Cardiac muscle cell (in vitro differentiated cells and primary cell): ENCODE data around the gene IL21. TPM values are rescaled to one million over a fixed set of nuclear protein-coding genes. Genes with fewer than 3 reads are reported as not detected.

Experiments used
- DNase-seq, 2 donors: peaks; one replicate each; pipeline versions ENCODE4 v3.0.0 to v3.0.0-alpha.2; 2010 to 2017; ENCODE audit warnings: low read depth in 1 of 2, low spot score in 1 of 2
- H3K27ac ChIP-seq: fragments of 200-600 bp; sonication (generic); 2 replicates; pipeline ENCODE4 v1.5.1; 2016
- H3K27me3 ChIP-seq: fragments of 200-600 bp; sonication (generic); 2 replicates; pipeline ENCODE4 v1.6.0; 2016; ENCODE audit warnings: control low read depth
- H3K36me3 ChIP-seq: fragments of 200-600 bp; sonication (generic); 2 replicates; pipeline ENCODE4 v1.5.1; 2016; ENCODE audit warnings: control low read depth
- H3K4me1 ChIP-seq: fragments of 200-600 bp; sonication (generic); 2 replicates; pipeline ENCODE4 v1.8.1; 2017; ENCODE audit warnings: low read depth, mild to moderate bottlenecking, mixed run types
- H3K4me3 ChIP-seq: fragments of 200-600 bp; sonication (generic); 2 replicates; pipeline ENCODE4 v1.5.1; 2016; ENCODE audit warnings: mild to moderate bottlenecking
- H3K9me3 ChIP-seq: fragments of 200-600 bp; sonication (generic); 2 replicates; pipeline ENCODE4 v1.5.1; 2017; ENCODE audit warnings: low read depth, mild to moderate bottlenecking, control low read depth
- CTCF ChIP-seq: IDR thresholded peaks from 2 replicates; pipeline ENCODE4 v1.5.1; 2012; ENCODE audit warnings: low read depth, mild to moderate bottlenecking, low read length
- polyA plus RNA-seq: library from polyadenylated mRNA; unstranded; fragments of >200 nt; fragmentation: Nextera tagmentation; extraction: Ambion mirVana; gene quantifications from 2 replicates; pipeline ENCODE4 v1.2.1, GENCODE V29; 2016
- total RNA-seq: library from RNA; depleted of rRNA; stranded (reverse); fragments of >200 nt; gene quantifications from 2 replicates; pipeline ENCODE4 v1.2.3, GENCODE V29; 2016

The IL21 gene
- total and polyA plus RNA-seq, 2 experiments from 2014 or later: not detected

DNA sequence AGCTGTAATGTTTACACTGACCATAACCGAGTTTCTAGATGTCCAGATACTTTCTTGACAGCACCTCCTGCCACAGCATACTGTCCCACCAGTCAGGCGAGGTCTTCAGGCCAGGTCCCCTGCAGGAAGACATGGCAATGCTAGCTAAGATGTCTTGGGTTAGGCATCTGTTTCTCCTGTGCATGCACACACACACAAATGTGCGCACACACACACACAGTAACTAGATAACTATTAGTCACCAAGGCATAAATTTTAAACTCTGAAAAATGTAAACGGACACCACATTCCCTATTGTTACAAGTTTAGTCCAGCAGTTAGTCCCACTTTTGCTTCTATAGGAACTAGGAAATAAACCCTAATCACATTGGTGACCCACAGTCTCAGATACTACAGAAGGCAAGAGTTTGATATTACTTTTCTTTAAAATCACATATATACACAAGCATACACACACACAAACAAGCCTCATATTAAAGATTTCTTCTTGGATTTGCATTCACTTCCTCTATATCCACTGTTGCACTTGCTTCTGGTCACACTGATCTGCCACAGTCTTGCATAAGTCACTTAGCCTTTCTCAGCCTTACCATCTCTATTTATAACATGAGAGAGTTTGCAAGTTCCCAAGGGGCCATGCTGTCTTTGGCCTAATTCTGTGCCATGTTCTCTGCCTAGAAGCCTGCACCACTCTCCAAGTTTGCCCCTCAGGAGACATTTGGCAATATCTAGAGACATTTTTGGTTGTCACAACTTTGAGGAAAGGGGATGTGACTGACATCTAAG lies 32.2 kb downstream of the IL21 start:
- TF ChIP-seq CTCF: no peak
- DNase-seq: no peak
- H3K9me3 ChIP-seq: no peaks in the 10 kb centered on the region
- no peaks in the 10 kb centered on the region for H3K36me3 ChIP-seq
- no peaks in the 10 kb centered on the region for H3K27me3 ChIP-seq
- H3K4me1 ChIP-seq: peaks cover 4% of the 10 kb centered on the region
- H3K27ac ChIP-seq: no peak overlapping the region
- H3K4me3 ChIP-seq: no peak overlapping the region

DNA sequence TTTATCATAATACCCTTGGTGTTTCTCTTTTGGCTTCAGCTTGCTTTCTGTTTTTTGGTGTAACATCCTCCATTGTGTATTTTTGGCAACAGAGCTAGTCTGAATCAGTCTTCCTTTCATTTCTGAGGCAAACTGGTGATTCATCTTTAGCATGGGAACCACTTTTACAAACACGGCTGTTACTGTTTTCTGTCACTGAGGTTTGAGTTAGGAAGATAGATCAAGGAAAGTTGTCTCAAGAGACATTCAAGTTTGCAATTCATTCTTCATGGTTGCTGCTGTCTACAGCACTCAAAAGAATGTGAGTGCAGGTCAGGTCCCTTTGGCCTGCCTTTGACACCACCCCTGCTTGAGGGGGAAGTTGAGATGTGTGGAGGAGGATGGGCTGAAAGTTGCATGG lies 36.3 kb downstream of the IL21 start:
- no peaks in the 10 kb centered on the region for H3K27me3 ChIP-seq
- peak in 1 of 2 donors; percentile 84 for DNase-seq

DNA sequence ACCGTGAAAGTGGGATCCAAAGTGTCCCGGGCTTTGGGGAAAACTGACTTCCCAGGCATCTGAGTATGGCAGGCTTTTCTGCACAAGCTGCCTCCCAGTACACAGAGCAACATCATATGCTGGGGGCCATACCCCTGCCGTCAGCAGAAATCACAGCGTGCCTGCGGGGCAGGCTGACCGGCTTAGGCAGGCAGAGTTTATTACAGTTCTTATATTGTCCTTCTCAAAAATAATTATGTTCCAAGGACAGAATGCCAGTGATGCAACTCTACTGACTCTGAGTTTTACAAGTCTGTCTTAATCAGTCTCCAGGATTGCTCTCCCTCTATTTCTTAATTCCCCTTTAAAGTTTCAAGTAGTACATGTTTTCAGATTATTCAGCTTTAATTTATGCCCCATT lies 37.0 kb downstream of the IL21 start:
- TF ChIP-seq CTCF: no peak
- no peak overlapping the region for H3K4me3 ChIP-seq
- H3K4me1 ChIP-seq: peaks cover 4% of the 10 kb centered on the region
- no peak overlapping the region for H3K27ac ChIP-seq
- no peaks in the 10 kb centered on the region for H3K27me3 ChIP-seq
- no peaks in the 10 kb centered on the region for H3K36me3 ChIP-seq
- peak in 1 of 2 donors; percentile 65 for DNase-seq
- no peaks in the 10 kb centered on the region for H3K9me3 ChIP-seq

More for the DNA sequence above, 36.3 kb downstream of the IL21 start:
- no peak overlapping the region for H3K4me3 ChIP-seq
- no peaks in the 10 kb centered on the region for H3K36me3 ChIP-seq
- H3K9me3 ChIP-seq: no peaks in the 10 kb centered on the region
- peaks cover 4% of the 10 kb centered on the region for H3K4me1 ChIP-seq
- no peak overlapping the region for H3K27ac ChIP-seq
- TF ChIP-seq CTCF: no peak

- Histone ChIP-seq H3K9me3 (no peaks in the 10 kb centered on the region), H3K27me3 (no peaks in the 10 kb centered on the region), H3K27ac (no peak overlapping the region), H3K4me3 (no peak overlapping the region), H3K36me3 (no peaks in the 10 kb centered on the region), H3K4me1 (no peaks in the 10 kb centered on the region)
- peak; percentile 91 for TF ChIP-seq CTCF
- DNase-seq: peak; percentile 56 to 68
Measured at GRCh38 chr4:122577808-122578781, 42.8 kb downstream of the IL21 start.

- no peaks in the 10 kb centered on the region for H3K9me3 ChIP-seq
- H3K27ac ChIP-seq: no peak overlapping the region
- H3K27me3 ChIP-seq: no peaks in the 10 kb centered on the region
- no peak for TF ChIP-seq CTCF
- no peaks in the 10 kb centered on the region for H3K4me1 ChIP-seq
- DNase-seq: no peak
- H3K36me3 ChIP-seq: no peaks in the 10 kb centered on the region
- no peak overlapping the region for H3K4me3 ChIP-seq
Measured at GRCh38 chr4:122577189-122577553, 43.7 kb downstream of the IL21 start.
